NCI-H2227 (cell line): ENCODE results near the gene RBMS2.
"Not testable (repeated sequence)": the region's sequence is repeated elsewhere in the genome, so short reads cannot be mapped to it uniquely, and the experiment has no call there.

Experiments
- DNase-seq: peaks from one replicate; lab custom pipeline; 2025; ENCODE audit not compliant: unreplicated experiment; lab: John Stamatoyannopoulos, UW

The RBMS2 gene, protein sequence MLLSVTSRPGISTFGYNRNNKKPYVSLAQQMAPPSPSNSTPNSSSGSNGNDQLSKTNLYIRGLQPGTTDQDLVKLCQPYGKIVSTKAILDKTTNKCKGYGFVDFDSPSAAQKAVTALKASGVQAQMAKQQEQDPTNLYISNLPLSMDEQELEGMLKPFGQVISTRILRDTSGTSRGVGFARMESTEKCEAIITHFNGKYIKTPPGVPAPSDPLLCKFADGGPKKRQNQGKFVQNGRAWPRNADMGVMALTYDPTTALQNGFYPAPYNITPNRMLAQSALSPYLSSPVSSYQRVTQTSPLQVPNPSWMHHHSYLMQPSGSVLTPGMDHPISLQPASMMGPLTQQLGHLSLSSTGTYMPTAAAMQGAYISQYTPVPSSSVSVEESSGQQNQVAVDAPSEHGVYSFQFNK

GRCh38 chr12:56521590-56522371 lies at the start of gene RBMS2:
TSS of gene RBMS2 (plus strand) at chr12:56521820. CDS start at chr12:56522024, 204 bp downstream.
- peak; percentile 48 for DNase-seq

DNA sequence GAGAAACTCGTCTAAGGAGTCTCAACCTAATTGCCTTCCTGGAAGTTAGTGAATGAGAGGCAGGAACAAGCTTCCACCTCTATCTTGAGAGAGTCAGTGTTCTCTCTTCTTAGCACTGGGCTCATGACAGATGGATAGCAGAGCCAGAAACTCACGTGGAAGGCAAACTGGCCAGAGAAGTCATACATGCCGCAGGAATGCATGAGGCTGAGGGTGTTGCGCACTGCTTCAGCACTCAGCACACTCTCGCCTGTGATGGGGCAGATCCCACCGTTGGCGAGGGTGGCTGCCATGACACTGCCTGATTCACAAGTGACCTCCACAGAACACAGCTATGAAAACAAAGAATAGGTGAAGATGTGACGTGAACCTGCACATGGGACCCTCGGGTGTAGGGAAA lies 47.2 kb upstream of the RBMS2 start:
- no peak for DNase-seq

DNA sequence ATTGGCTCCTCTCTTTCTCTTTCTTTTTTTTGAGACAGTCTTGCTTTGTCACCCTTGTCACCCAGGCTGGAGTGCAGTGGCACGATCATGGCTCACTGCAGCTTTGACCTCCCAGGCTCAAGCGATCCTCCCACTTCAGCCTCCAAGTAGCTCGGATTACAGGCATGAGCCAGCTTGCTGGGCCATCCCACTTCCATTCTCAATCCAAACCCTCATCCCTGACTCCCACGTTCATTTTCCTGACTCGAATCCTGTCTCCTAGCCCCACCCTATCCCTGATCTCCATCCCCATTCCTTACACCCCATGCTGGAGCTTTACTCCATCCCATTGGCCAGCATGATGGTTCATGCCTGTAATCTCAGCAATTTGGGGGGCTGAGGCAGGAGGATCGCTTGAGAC lies 45.5 kb upstream of the RBMS2 start:
- no peak for DNase-seq

GRCh38 chr12:56476972-56477432 lies 44.6 kb upstream of the RBMS2 start:
- no peak for DNase-seq

GRCh38 chr12:56477521-56478225 lies 43.9 kb upstream of the RBMS2 start:
- DNase-seq: no peak

GRCh38 chr12:56479625-56480024 lies 42.0 kb upstream of the RBMS2 start:
- DNase-seq: no peak

GRCh38 chr12:56484566-56484965 lies 37.1 kb upstream of the RBMS2 start:
- no peak for DNase-seq

DNA sequence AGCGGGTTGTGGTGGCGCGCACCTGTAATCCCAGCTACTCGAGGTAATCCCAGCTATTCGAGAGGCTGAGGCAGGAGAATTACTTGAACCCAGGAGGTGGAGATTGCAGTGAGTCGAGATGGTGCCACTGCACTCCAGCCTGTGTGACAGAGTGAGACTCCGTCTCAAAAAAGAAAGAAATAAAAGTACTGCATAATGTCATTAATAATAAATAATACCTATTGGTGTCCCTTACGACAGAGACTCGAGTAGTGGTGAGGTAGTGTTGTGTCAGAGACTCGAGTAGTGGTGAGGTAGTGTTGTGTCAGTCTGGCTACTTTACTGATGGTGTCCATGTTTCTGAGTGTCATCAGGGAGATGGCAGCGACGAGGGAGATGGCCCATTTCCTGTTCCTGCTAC lies 34.9 kb upstream of the RBMS2 start:
- DNase-seq: no peak

- peak; percentile 46 for DNase-seq
Observed at GRCh38 chr12:56487448-56488040, 34.1 kb upstream of the RBMS2 start.

GRCh38 chr12:56488041-56488955 lies 33.3 kb upstream of the RBMS2 start, which contains the start of gene GLS2:
TSS of gene GLS2 (minus strand) at chr12:56488161. CDS start at chr12:56488118, 43 bp downstream.
- DNase-seq: peak; percentile 83

DNA sequence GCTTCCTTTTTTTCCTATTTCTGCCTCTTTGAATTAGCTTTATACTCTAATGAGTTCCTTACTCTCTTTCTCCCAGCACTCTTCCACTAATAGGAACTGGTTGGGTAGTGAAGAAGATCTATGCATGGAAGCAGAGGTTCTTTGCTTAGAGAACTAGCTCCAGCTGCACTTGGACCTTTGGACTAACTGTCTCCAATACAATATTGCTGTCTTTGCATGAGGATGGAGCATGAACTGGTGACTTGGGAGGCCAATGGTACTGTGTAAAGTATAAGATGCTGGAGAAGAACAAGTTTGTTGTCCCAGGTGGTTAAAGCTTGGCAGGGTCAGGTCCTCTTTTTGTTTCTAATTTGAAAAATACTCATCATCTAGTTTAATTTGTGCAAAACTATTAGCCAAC lies 31.3 kb upstream of the RBMS2 start:
- DNase-seq: no peak

GRCh38 chr12:56493409-56494105 lies 28.1 kb upstream of the RBMS2 start:
- not testable (repeated sequence) for DNase-seq

DNA sequence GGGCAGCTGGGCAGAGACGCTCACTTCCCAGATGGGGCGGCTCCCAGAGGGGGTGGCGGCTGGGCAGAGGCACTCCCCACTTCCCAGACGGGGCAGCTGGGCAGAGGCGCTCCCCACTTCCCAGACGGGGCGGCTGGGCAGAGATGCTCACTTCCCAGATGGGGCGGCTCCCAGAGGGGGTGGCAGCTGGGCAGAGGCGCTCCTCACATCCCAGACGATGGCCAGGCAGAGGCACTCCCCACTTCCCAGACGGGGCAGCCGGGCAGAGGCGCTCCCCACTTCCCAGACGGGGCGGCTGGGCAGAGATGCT lies 27.6 kb upstream of the RBMS2 start:
- DNase-seq: not testable (repeated sequence)

GRCh38 chr12:56494481-56494880 lies 27.1 kb upstream of the RBMS2 start:
- DNase-seq: not testable (repeated sequence)

DNA sequence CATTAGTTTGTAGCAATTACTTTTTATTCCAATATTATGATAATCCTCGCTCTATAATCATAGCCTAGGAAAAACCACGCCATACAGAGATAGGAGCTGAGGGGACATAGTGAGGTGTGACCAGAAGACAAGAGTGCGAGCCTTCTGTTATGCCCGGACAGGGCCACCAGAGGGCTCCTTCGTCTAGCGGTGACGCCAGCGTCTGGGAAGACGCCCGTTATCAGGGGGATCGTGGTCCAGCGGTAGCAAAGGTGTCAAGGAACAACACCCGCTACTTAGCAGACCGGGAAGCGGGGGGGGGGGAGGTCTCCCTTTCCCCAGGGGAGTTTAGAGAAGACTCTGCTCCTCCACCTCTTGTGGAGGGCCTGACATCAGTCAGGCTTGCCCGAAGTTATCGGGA lies 24.9 kb upstream of the RBMS2 start:
- peak; percentile 22 for DNase-seq

DNA sequence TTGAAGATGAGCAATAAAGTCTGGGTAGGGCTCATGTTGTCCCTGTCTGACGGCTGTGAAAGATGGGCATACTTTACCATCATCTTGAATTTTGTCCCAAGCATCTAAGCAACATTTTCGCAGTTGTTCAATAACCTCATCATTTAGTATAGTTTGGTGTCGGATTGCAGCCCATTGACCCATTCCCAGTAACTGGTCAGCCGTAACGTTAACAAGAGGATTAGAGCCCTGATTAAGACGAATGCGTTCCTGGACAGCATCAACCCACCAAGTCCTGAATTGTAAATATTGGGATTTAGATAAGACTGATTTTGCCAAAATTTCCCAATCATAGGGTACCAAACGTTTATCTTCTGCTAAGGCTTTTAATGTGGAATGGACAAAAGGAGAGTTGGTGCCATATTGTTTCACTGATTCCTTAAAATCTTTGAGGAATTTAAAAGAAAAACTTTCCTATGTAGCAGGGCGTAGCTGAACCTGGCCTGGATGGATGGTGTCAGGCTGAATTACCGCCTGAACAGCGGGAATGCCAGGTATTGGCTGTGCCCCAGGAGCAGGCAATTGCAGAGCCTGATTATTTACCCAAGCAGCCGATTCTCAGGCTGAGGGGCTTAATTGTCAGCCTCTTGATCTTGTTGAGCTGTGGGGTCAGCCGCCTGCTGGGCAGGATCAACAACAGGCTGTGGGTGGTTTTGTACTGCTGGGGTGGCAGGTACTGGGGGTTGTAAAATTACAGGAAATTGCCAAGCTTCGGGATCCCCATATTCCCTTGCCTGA lies 23.3 kb upstream of the RBMS2 start:
- DNase-seq: peak; percentile 29

GRCh38 chr12:56499452-56499851 lies 22.2 kb upstream of the RBMS2 start:
- not testable (repeated sequence) for DNase-seq

DNA sequence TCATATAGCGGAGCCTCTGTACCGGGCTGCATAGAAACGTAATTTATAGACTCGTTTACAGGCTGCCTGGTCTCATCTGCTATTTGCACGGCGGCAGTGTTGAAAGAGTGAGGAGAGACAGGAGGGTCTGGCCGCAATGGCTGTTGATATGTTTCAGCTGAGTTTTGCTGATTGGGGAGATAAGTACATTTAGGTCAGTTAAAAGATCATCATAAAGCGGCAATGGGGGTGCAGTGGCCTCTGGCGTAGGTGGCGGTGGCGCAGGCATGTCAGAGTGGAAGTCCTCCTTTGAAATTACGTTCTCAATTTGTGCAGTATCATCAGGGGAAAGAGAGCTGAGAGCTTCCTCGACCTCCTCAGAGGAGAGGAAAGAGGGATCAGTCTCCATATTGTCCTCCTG lies 21.7 kb upstream of the RBMS2 start:
- not testable (repeated sequence) for DNase-seq

GRCh38 chr12:56510786-56511185 lies 10.8 kb upstream of the RBMS2 start:
- DNase-seq: no peak
